Measurements from ENCODE around the gene ING4.

The ING4 gene

DNA sequence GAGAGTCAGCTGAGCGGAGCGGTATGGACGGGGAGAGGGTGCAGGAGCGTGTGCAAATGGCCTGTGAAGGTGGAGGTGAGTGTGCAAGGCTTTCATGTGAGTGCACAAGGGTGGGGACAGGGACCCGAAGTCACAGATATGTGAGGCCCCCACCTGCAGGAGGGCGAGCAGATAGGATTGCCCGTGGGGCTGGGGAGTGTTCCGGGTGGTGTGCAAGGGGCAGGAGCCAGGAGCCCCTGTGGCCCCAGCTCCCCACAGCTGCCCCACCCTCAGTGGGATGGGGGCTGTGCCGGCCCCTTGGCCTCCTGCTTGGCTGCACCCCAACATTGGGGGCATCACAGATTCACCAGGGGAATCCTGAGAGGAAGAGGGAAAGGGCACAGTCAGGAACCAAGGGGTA lies 31.8 kb upstream of the ING4 start:
- H3F3A ChIP-seq (ENCODE audit: low read depth): 0 out of 2 replicates have a peak, but pooled peaks cover 3% of the 10 kb centered on the region
- TF ChIP-seq EZH2phosphoT487 (IDR thresholded peaks at IDR 0.05; ENCODE audit: borderline replicate concordance): no peak
- TF ChIP-seq, protein P1, sequence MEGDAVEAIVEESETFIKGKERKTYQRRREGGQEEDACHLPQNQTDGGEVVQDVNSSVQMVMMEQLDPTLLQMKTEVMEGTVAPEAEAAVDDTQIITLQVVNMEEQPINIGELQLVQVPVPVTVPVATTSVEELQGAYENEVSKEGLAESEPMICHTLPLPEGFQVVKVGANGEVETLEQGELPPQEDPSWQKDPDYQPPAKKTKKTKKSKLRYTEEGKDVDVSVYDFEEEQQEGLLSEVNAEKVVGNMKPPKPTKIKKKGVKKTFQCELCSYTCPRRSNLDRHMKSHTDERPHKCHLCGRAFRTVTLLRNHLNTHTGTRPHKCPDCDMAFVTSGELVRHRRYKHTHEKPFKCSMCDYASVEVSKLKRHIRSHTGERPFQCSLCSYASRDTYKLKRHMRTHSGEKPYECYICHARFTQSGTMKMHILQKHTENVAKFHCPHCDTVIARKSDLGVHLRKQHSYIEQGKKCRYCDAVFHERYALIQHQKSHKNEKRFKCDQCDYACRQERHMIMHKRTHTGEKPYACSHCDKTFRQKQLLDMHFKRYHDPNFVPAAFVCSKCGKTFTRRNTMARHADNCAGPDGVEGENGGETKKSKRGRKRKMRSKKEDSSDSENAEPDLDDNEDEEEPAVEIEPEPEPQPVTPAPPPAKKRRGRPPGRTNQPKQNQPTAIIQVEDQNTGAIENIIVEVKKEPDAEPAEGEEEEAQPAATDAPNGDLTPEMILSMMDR (conservative IDR thresholded peaks at IDR 0.05; ENCODE audit: low read length): no peak
- H3K79me2 ChIP-seq (ENCODE audit: insufficient read depth, low read length): peaks cover 9% of the 10 kb centered on the region
- H3K9ac ChIP-seq (ENCODE audit: low read depth, low read length, poor library complexity, severe bottlenecking): peak overlapping the region; percentile 50
- H3K27me3 ChIP-seq (ENCODE audit: insufficient read depth, low read length, poor library complexity, severe bottlenecking): no peaks in the 10 kb centered on the region
- no peak overlapping the region for H3K4me2 ChIP-seq (ENCODE audit: low read depth, low read length, poor library complexity, severe bottlenecking)
- H3K9me3 ChIP-seq (ENCODE audit: insufficient read depth, low read depth, low read length): no peaks in the 10 kb centered on the region
- no peaks in the 10 kb centered on the region for H4K20me1 ChIP-seq (ENCODE audit: insufficient read depth, low read length, poor library complexity, severe bottlenecking)
- H3K36me3 ChIP-seq (ENCODE audit: insufficient read depth, low read length): no peaks in the 10 kb centered on the region
- no peak overlapping the region for H3K4me3 ChIP-seq (ENCODE audit: low read length, poor library complexity, severe bottlenecking)
- H3K4me1 ChIP-seq (ENCODE audit: insufficient read depth, low read length, poor library complexity, severe bottlenecking): peaks cover 24% of the 10 kb centered on the region
- H3K9me2 ChIP-seq (replicated peaks; ENCODE audit: low read depth, low read length): no peaks in the 10 kb centered on the region
- no peak overlapping the region for H2AFZ ChIP-seq (ENCODE audit: low read length)

DNA sequence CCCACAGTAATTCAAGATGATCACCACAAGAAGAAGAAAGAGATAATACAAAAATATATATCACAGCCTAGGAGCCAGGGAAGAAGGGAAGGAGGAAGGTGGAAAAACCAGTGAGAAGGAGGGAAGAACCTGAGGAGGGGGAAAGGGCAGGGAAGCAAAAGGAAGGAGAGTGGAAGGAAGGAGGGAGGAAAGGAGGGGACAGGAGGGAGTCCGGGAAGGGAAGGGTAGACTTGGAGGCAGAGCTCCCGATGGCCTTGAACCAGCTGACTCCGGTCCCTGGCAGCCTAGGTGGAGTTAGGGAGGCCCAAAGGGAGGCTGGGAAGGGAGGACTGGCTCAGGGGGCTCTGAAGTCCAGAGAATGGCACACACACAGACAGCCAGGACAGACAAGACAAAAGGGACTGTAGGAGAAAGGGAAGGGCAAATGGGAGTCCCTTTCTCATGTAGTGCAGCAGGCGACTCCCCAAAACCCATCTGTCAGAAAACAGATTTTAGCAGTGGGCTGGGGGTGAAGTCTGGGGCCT lies 31.0 kb upstream of the ING4 start:
- H3K27me3 ChIP-seq (ENCODE audit: insufficient read depth, low read length, poor library complexity, severe bottlenecking): no peaks in the 10 kb centered on the region
- no peaks in the 10 kb centered on the region for H3K36me3 ChIP-seq (ENCODE audit: insufficient read depth, low read length)
- H3F3A ChIP-seq (ENCODE audit: low read depth): 0 out of 2 replicates have a peak, but pooled peaks cover 3% of the 10 kb centered on the region
- H3K4me3 ChIP-seq (ENCODE audit: low read length, poor library complexity, severe bottlenecking): no peak overlapping the region
- peak overlapping the region; percentile 7 for H3K9ac ChIP-seq (ENCODE audit: low read depth, low read length, poor library complexity, severe bottlenecking)
- H3K4me1 ChIP-seq (ENCODE audit: insufficient read depth, low read length, poor library complexity, severe bottlenecking): peaks cover 24% of the 10 kb centered on the region
- H3K9me3 ChIP-seq (ENCODE audit: insufficient read depth, low read depth, low read length): no peaks in the 10 kb centered on the region
- H3K9me2 ChIP-seq (replicated peaks; ENCODE audit: low read depth, low read length): no peaks in the 10 kb centered on the region
- no peaks in the 10 kb centered on the region for H4K20me1 ChIP-seq (ENCODE audit: insufficient read depth, low read length, poor library complexity, severe bottlenecking)
- no peak overlapping the region for H3K4me2 ChIP-seq (ENCODE audit: low read depth, low read length, poor library complexity, severe bottlenecking)
- no peak overlapping the region for H2AFZ ChIP-seq (ENCODE audit: low read length)
- H3K79me2 ChIP-seq (ENCODE audit: insufficient read depth, low read length): peaks cover 10% of the 10 kb centered on the region
- TF ChIP-seq, protein P1 (conservative IDR thresholded peaks at IDR 0.05; ENCODE audit: low read length): no peak
- TF ChIP-seq EZH2phosphoT487 (IDR thresholded peaks at IDR 0.05; ENCODE audit: borderline replicate concordance): no peak

- H3F3A ChIP-seq (ENCODE audit: low read depth): 0 out of 2 replicates have a peak, but pooled peaks cover 3% of the 10 kb centered on the region
- H3K9me3 ChIP-seq (ENCODE audit: insufficient read depth, low read depth, low read length): no peaks in the 10 kb centered on the region
- peaks cover 20% of the 10 kb centered on the region for H3K79me2 ChIP-seq (ENCODE audit: insufficient read depth, low read length)
- TF ChIP-seq, protein P1 (conservative IDR thresholded peaks at IDR 0.05; ENCODE audit: low read length): no peak
- no peak for TF ChIP-seq EZH2phosphoT487 (IDR thresholded peaks at IDR 0.05; ENCODE audit: borderline replicate concordance)
- H3K9ac ChIP-seq (ENCODE audit: low read depth, low read length, poor library complexity, severe bottlenecking): no peak overlapping the region
- no peak overlapping the region for H3K4me3 ChIP-seq (ENCODE audit: low read length, poor library complexity, severe bottlenecking)
- H3K36me3 ChIP-seq (ENCODE audit: insufficient read depth, low read length): no peaks in the 10 kb centered on the region
- no peak overlapping the region for H2AFZ ChIP-seq (ENCODE audit: low read length)
- no peaks in the 10 kb centered on the region for H3K27me3 ChIP-seq (ENCODE audit: insufficient read depth, low read length, poor library complexity, severe bottlenecking)
- H3K9me2 ChIP-seq (replicated peaks; ENCODE audit: low read depth, low read length): no peaks in the 10 kb centered on the region
- H4K20me1 ChIP-seq (ENCODE audit: insufficient read depth, low read length, poor library complexity, severe bottlenecking): peaks cover 5% of the 10 kb centered on the region
- H3K4me1 ChIP-seq (ENCODE audit: insufficient read depth, low read length, poor library complexity, severe bottlenecking): peaks cover 29% of the 10 kb centered on the region
- H3K4me2 ChIP-seq (ENCODE audit: low read depth, low read length, poor library complexity, severe bottlenecking): no peak overlapping the region
Observed at GRCh38 chr12:6692888-6693287, 30.0 kb upstream of the ING4 start.

All from Loucy (cell line).